MG63 (cell line): Measurements from ENCODE around the gene LPCAT1. TPM values are rescaled to one million over a fixed set of nuclear protein-coding genes. Genes with fewer than 3 reads are reported as not detected.
A peak's percentile ranks its signal among the peaks of the same experiment; 100 is the strongest.

Experiments used
- DNase-seq: peaks from one replicate; pipeline ENCODE4 v3.0.0-alpha.2; 2020
- H3K27me3 ChIP-seq: fragments of 250-450 bp; sonication (Bioruptor Pico); 2 replicates; pipeline ENCODE4 v1.5.1; 2020; ENCODE audit warnings: mild to moderate bottlenecking, moderate library complexity
- H3K36me3 ChIP-seq: fragments of 250-450 bp; sonication (Bioruptor Pico); 2 replicates; pipeline ENCODE4 v1.5.1; 2020; ENCODE audit warnings: mild to moderate bottlenecking, moderate library complexity
- H3K4me3 ChIP-seq: fragments of 250-450 bp; sonication (Bioruptor Pico); 2 replicates; pipeline ENCODE4 v1.5.1; 2020; ENCODE audit warnings: mild to moderate bottlenecking, moderate library complexity
- H3K9me3 ChIP-seq: fragments of 250-450 bp; sonication (Bioruptor Pico); 2 replicates; pipeline ENCODE4 v1.5.1; 2020; ENCODE audit warnings: mild to moderate bottlenecking, moderate library complexity
- total RNA-seq: library from RNA; depleted of rRNA; stranded (reverse); fragments of >200 nt; shearing (Covaris generic); gene quantifications from 2 replicates; pipeline ENCODE4 v1.2.3, GENCODE V29; 2014; ENCODE audit warnings: low replicate concordance

The LPCAT1 gene
- total RNA-seq, 1 experiment from 2014 or later = 166 TPM

- DNase-seq = no peak
- Histone ChIP-seq H3K27me3 (no peaks in the 10 kb centered on the region), H3K36me3 (no peaks in the 10 kb centered on the region), H3K9me3 (no peaks in the 10 kb centered on the region), H3K4me3 (no peak overlapping the region)
Observed at GRCh38 chr5:1535646-1536045, 11.9 kb upstream of the LPCAT1 start.

- no peak overlapping the region for H3K4me3 ChIP-seq
- no peaks in the 10 kb centered on the region for H3K36me3 ChIP-seq
- 0 out of 2 replicates have a peak, but pooled peaks cover 4% of the 10 kb centered on the region for H3K9me3 ChIP-seq
- H3K27me3 ChIP-seq = no peaks in the 10 kb centered on the region
- DNase-seq = no peak
Observed at GRCh38 chr5:1532384-1532783, 8.6 kb upstream of the LPCAT1 start.

GRCh38 chr5:1529498-1529897 is 5.7 kb upstream of the LPCAT1 start:
- H3K9me3 ChIP-seq = 0 out of 2 replicates have a peak, but pooled peaks cover 4% of the 10 kb centered on the region
- DNase-seq = no peak
- H3K36me3 ChIP-seq = no peaks in the 10 kb centered on the region
- H3K4me3 ChIP-seq = no peak overlapping the region
- H3K27me3 ChIP-seq = no peaks in the 10 kb centered on the region

GRCh38 chr5:1527533-1528205 is 3.9 kb upstream of the LPCAT1 start:
- Histone ChIP-seq H3K27me3 (no peaks in the 10 kb centered on the region), H3K9me3 (0 out of 2 replicates have a peak, but pooled peaks cover 4% of the 10 kb centered on the region), H3K36me3 (peaks cover 2% of the 10 kb centered on the region), H3K4me3 (no peak overlapping the region)
- DNase-seq = no peak

GRCh38 chr5:1526681-1527131 is 2.9 kb upstream of the LPCAT1 start:
- no peak for DNase-seq
- H3K4me3 ChIP-seq = no peak overlapping the region
- H3K36me3 ChIP-seq = peaks cover 12% of the 10 kb centered on the region
- no peaks in the 10 kb centered on the region for H3K27me3 ChIP-seq
- 0 out of 2 replicates have a peak, but pooled peaks cover 4% of the 10 kb centered on the region for H3K9me3 ChIP-seq

GRCh38 chr5:1526190-1526631 is 2.5 kb upstream of the LPCAT1 start:
- peak; percentile 1 for DNase-seq
- no peaks in the 10 kb centered on the region for H3K27me3 ChIP-seq
- 0 out of 2 replicates have a peak, but pooled peaks cover 4% of the 10 kb centered on the region for H3K9me3 ChIP-seq
- peaks cover 17% of the 10 kb centered on the region for H3K36me3 ChIP-seq
- H3K4me3 ChIP-seq = no peak overlapping the region

- Histone ChIP-seq H3K4me3 (no peak overlapping the region), H3K9me3 (0 out of 2 replicates have a peak, but pooled peaks cover 4% of the 10 kb centered on the region), H3K36me3 (peaks cover 22% of the 10 kb centered on the region), H3K27me3 (no peaks in the 10 kb centered on the region)
- no peak for DNase-seq
Observed at GRCh38 chr5:1525624-1526189, 1.9 kb upstream of the LPCAT1 start.

GRCh38 chr5:1524799-1525623 is 1.3 kb upstream of the LPCAT1 start:
- Histone ChIP-seq H3K36me3 (peaks cover 28% of the 10 kb centered on the region), H3K9me3 (0 out of 2 replicates have a peak, but pooled peaks cover 4% of the 10 kb centered on the region), H3K27me3 (no peaks in the 10 kb centered on the region), H3K4me3 (peak overlapping the region; percentile 69; the same call in 1 of the 2 replicates)
- peak; percentile 4 for DNase-seq

- H3K4me3 ChIP-seq = peak overlapping the region; percentile 69
- H3K9me3 ChIP-seq = 0 out of 2 replicates have a peak, but pooled peaks cover 1% of the 10 kb centered on the region
- H3K36me3 ChIP-seq = peaks cover 33% of the 10 kb centered on the region
- no peaks in the 10 kb centered on the region for H3K27me3 ChIP-seq
- DNase-seq = peak; percentile 10
Observed at GRCh38 chr5:1524481-1524798, 680 bp upstream of the LPCAT1 start.

GRCh38 chr5:1523480-1523792 is 324 bp downstream of the LPCAT1 start:
- peak; percentile 52 for DNase-seq
- Histone ChIP-seq H3K36me3 (peaks cover 43% of the 10 kb centered on the region), H3K27me3 (no peaks in the 10 kb centered on the region), H3K9me3 (no peaks in the 10 kb centered on the region), H3K4me3 (peak overlapping the region; percentile 69)

GRCh38 chr5:1522601-1523479 is 920 bp downstream of the LPCAT1 start:
- Histone ChIP-seq H3K27me3 (no peaks in the 10 kb centered on the region), H3K4me3 (peak overlapping the region; percentile 69), H3K36me3 (peaks cover 49% of the 10 kb centered on the region), H3K9me3 (no peaks in the 10 kb centered on the region)
- peak; percentile 56 for DNase-seq

- DNase-seq = peak; percentile 95
- Histone ChIP-seq H3K36me3 (peaks cover 58% of the 10 kb centered on the region), H3K27me3 (no peaks in the 10 kb centered on the region), H3K4me3 (peak overlapping the region; percentile 69), H3K9me3 (no peaks in the 10 kb centered on the region)
Observed at GRCh38 chr5:1521671-1522600, 1.8 kb downstream of the LPCAT1 start.

- H3K4me3 ChIP-seq = peak overlapping the region; percentile 69
- H3K27me3 ChIP-seq = no peaks in the 10 kb centered on the region
- peaks cover 69% of the 10 kb centered on the region for H3K36me3 ChIP-seq
- no peaks in the 10 kb centered on the region for H3K9me3 ChIP-seq
- DNase-seq = no peak
Observed at GRCh38 chr5:1520791-1521453, 2.8 kb downstream of the LPCAT1 start.

- peak; percentile 3 for DNase-seq
Observed at GRCh38 chr5:1519631-1520210, 4.0 kb downstream of the LPCAT1 start.

GRCh38 chr5:1517838-1518237 is 5.9 kb downstream of the LPCAT1 start:
- peak; percentile 5 for DNase-seq
- Histone ChIP-seq H3K36me3 (peaks cover 90% of the 10 kb centered on the region), H3K4me3 (no peak overlapping the region), H3K27me3 (no peaks in the 10 kb centered on the region), H3K9me3 (no peaks in the 10 kb centered on the region)

More at GRCh38 chr5:1519631-1520210, 4.0 kb downstream of the LPCAT1 start:
- no peak overlapping the region for H3K4me3 ChIP-seq
- H3K9me3 ChIP-seq = no peaks in the 10 kb centered on the region
- peaks cover 75% of the 10 kb centered on the region for H3K36me3 ChIP-seq
- no peaks in the 10 kb centered on the region for H3K27me3 ChIP-seq
